Neural crest cell (in vitro differentiated cells): ENCODE data around the gene BRK1. TPM values are rescaled to one million over a fixed set of nuclear protein-coding genes. Genes with fewer than 3 reads are reported as not detected.
"Not testable (repeated sequence)": the region's sequence is repeated elsewhere in the genome, so short reads cannot be mapped to it uniquely, and the experiment has no call there.

Experiments
- DNase-seq: peaks from one replicate; pipeline ENCODE4 v3.0.0; 2021; ENCODE audit warnings: low read depth, mixed read lengths, low spot score
- H3K27ac Mint-ChIP-seq: one replicate; pipeline ENCODE4 v1.8.0; 2021; ENCODE audit warnings: mild to moderate bottlenecking, mixed read lengths; ENCODE audit not compliant: unreplicated experiment
- H3K27me3 Mint-ChIP-seq: 2 replicates; pipeline ENCODE4 v1.8.0; 2021; ENCODE audit warnings: low read depth, mild to moderate bottlenecking, mixed read lengths
- H3K36me3 Mint-ChIP-seq: 2 replicates; pipeline ENCODE4 v1.8.0; 2021; ENCODE audit warnings: low read depth, mild to moderate bottlenecking, mixed read lengths
- H3K4me1 Mint-ChIP-seq: 2 replicates; pipeline ENCODE4 v1.8.0; 2021; ENCODE audit warnings: mixed read lengths
- H3K4me3 Mint-ChIP-seq: one replicate; pipeline ENCODE4 v1.8.0; 2021; ENCODE audit warnings: mild to moderate bottlenecking, mixed read lengths
- H3K9me3 Mint-ChIP-seq: 2 replicates; pipeline ENCODE4 v1.8.0; 2021; ENCODE audit warnings: mixed read lengths
- long read RNA-seq: library from polyadenylated mRNA; unstranded; transcript quantifications from one replicate; pipeline ENCODE4 v2.0.0, GENCODE V29; 2020
- total RNA-seq: library from RNA; stranded (reverse); gene quantifications from 2 replicates; pipeline ENCODE4 v1.2.1, GENCODE V29; 2021
- TF ChIP-seq, protein P1 (sequence below): fragments of 200-600 bp; sonication (generic); conservative IDR thresholded peaks from 2 replicates; pipeline ENCODE4 v1.5.0; 2021; ENCODE audit warnings: antibody characterized with exemption, mild to moderate bottlenecking

The BRK1 gene
- 125 and 138 TPM in 2 replicates for total RNA-seq
- long read RNA-seq, transcript BRK1-201 (3 exons, 1,233 nt): major isoform, 203 of 209 reads
- long read RNA-seq, partial matches to known transcripts: 3 of 209 reads
- long read RNA-seq, other reads (novel, unspliced or antisense): 3 of 209 reads

DNA sequence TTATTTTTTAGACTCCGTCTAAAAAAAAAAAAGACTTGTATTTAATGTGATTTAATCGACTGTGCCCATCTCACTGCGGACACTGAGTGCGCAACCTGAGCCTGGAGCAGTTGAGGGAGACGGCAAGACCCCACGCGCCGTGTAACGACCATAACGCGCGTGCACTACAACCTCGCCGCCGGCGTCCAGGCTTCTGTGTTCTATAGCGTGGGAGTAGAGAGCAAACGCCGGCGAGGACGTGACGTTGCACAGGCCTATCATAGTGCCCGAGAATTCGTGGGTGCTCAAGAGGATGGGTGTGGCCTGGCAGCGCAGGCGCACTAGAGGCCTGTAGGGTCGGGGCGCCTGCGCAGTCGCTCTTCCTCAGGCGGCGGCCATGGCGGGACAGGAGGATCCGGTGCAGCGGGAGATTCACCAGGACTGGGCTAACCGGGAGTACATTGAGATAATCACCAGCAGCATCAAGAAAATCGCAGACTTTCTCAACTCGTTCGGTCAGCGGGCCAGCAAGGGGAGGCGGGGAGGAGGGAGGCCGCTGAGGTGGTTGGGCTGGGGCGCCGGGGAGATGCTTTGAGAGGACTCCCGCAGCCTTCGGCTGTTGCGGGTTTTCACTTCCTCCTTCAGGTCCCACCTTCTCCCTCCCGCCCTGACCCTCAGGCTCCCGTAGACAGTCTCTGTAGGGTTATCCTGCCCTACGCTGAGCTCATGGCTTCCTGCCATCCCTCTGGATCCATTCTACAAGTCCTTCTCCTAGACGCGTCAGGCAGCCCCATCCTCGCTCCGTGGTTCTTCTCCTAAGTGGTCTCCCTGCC is at the start of gene BRK1:
TSS of gene BRK1 (plus strand) at position 350 of the 812 bp plus-strand sequence. CDS start at position 377, 27 bp downstream.
- Mint-ChIP-seq H3K4me1 (peaks cover 17% of the 10 kb centered on the region), H3K27ac (peak within 1 kb of the TSS; percentile 95), H3K36me3 (no peaks in the 10 kb centered on the region), H3K4me3 (peak within 1 kb of the TSS; percentile 99), H3K27me3 (peaks cover 4% of the 10 kb centered on the region), H3K9me3 (no peaks in the 10 kb centered on the region)
- TF ChIP-seq, protein P1, sequence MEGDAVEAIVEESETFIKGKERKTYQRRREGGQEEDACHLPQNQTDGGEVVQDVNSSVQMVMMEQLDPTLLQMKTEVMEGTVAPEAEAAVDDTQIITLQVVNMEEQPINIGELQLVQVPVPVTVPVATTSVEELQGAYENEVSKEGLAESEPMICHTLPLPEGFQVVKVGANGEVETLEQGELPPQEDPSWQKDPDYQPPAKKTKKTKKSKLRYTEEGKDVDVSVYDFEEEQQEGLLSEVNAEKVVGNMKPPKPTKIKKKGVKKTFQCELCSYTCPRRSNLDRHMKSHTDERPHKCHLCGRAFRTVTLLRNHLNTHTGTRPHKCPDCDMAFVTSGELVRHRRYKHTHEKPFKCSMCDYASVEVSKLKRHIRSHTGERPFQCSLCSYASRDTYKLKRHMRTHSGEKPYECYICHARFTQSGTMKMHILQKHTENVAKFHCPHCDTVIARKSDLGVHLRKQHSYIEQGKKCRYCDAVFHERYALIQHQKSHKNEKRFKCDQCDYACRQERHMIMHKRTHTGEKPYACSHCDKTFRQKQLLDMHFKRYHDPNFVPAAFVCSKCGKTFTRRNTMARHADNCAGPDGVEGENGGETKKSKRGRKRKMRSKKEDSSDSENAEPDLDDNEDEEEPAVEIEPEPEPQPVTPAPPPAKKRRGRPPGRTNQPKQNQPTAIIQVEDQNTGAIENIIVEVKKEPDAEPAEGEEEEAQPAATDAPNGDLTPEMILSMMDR: no peak
- peak; percentile 79 for DNase-seq

DNA sequence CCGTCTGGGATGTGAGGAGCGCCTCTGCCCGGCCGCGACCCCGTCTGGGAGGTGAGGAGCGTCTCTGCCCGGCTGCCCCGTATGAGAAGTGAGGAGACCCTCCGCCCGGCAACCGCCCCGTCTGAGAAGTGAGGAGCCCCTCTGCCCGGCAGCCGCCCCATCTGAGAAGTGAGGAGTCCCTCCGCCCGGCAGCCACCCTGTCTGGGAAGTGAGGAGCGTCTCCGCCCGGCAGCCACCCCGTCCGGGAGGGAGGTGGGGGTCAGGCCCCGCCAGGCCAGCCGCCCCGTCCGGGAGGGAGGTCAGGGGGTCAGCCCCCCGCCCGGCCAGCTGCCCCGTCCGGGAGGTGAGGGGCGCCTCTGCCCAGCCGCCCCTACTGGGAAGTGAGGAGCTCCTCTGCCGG is 45.4 kb upstream of the BRK1 start:
- DNase-seq, H3K27ac Mint-ChIP-seq, H3K4me3 Mint-ChIP-seq, H3K9me3 Mint-ChIP-seq, H3K4me1 Mint-ChIP-seq, H3K27me3 Mint-ChIP-seq: not testable (repeated sequence)
- peaks cover 35% of the 10 kb centered on the region for H3K36me3 Mint-ChIP-seq

DNA sequence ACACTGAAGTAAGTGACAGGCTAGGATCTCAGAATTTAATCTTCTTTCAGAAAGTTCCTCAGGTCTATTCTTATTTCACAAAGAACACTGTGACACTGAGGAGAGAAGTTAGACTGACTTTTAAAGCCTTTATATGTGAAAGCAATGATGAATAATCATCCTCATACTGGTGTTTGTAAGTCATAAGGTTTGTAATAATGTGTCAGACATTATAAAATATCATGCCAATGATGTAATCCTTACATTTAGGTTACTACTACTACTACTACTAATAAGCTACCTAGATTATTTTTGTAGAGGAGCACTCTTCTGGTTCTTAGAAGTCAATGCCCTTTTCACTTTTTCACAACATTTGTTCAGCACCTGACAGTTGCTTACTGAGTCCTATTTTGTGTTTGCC is 40.8 kb upstream of the BRK1 start:
- H3K4me1 Mint-ChIP-seq: no peaks in the 10 kb centered on the region
- DNase-seq: no peak
- peaks cover 9% of the 10 kb centered on the region for H3K36me3 Mint-ChIP-seq
- no peaks in the 10 kb centered on the region for H3K27me3 Mint-ChIP-seq
- TF ChIP-seq, protein P1: no peak
- no peak overlapping the region for H3K27ac Mint-ChIP-seq
- H3K4me3 Mint-ChIP-seq: no peak overlapping the region
- no peaks in the 10 kb centered on the region for H3K9me3 Mint-ChIP-seq

DNA sequence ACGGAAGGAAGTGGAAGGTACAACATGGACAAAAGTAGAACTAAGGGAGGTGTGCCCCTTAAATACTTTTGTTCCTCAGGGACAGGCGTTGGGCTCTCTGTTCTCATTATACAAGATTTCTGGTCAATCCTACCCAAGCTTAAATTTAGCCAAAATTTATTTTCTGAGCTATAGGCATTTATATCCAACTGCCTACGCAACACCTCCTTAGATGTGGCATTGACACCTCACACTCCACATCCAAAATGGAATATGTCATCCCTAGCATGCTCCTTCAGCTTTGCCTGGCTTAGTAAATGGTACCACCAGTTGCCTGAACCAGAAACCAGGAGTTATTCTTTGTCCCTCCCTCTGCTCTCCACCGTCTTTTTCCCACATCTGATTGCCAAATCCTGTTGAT is 33.6 kb upstream of the BRK1 start:
- TF ChIP-seq, protein P1: no peak
- no peak for DNase-seq
- H3K9me3 Mint-ChIP-seq: no peaks in the 10 kb centered on the region
- peaks cover 9% of the 10 kb centered on the region for H3K36me3 Mint-ChIP-seq
- H3K4me1 Mint-ChIP-seq: no peaks in the 10 kb centered on the region
- H3K27ac Mint-ChIP-seq: no peak overlapping the region
- H3K4me3 Mint-ChIP-seq: no peak overlapping the region
- H3K27me3 Mint-ChIP-seq: no peaks in the 10 kb centered on the region

GRCh38 chr3:10085738-10086137 is 29.7 kb upstream of the BRK1 start:
- H3K4me3 Mint-ChIP-seq: no peak overlapping the region
- H3K36me3 Mint-ChIP-seq: peaks cover 11% of the 10 kb centered on the region
- TF ChIP-seq, protein P1: no peak
- no peaks in the 10 kb centered on the region for H3K27me3 Mint-ChIP-seq
- no peak for DNase-seq
- H3K9me3 Mint-ChIP-seq: no peaks in the 10 kb centered on the region
- H3K4me1 Mint-ChIP-seq: no peaks in the 10 kb centered on the region
- H3K27ac Mint-ChIP-seq: no peak overlapping the region

GRCh38 chr3:10088256-10088655 is 27.2 kb upstream of the BRK1 start:
- Mint-ChIP-seq H3K27me3 (no peaks in the 10 kb centered on the region), H3K36me3 (peaks cover 15% of the 10 kb centered on the region), H3K4me1 (no peaks in the 10 kb centered on the region), H3K4me3 (no peak overlapping the region), H3K27ac (peak overlapping the region; percentile 79), H3K9me3 (no peaks in the 10 kb centered on the region)
- no peak for DNase-seq
- TF ChIP-seq, protein P1: no peak
